HCT116 (cell line): ENCODE measurements around the gene HOXB8. TPM values are rescaled to one million over a fixed set of nuclear protein-coding genes. Genes with fewer than 3 reads are reported as not detected.

ENCODE experiments used
- ATAC-seq: fragments of 200-7000 bp; cut with Tn5 transposase; 2 replicates; pipeline ENCODE4 v1.9.1; 2020; ENCODE audit warnings: mild to moderate bottlenecking, moderate library complexity
- BruUV-seq: library from RNA; stranded (reverse); fragments of 400-500 nt; replicated peaks from 2 replicates; lab custom pipeline; 2021; lab: Mats Ljungman, UMichigan
- CTCF ChIA-PET: fragments of 300-600 bp; sonication (Branson Sonifier 250); formaldehyde crosslinking; loops from one replicate; lab custom pipeline; 2021; ENCODE audit warnings: antibody characterized with exemption; lab: Charles Lee
- POLR2A ChIA-PET: fragments of 300-600, 350-600 bp; sonication (Branson Sonifier 250); formaldehyde crosslinking; loops from one replicate; lab custom pipeline; 2021; ENCODE audit warnings: antibody characterized with exemption; lab: Charles Lee
- RAD21 ChIA-PET, 2 experiments: fragments of 300-600 bp; sonication (Branson Sonifier 250); formaldehyde crosslinking; loops; one replicate each; lab custom pipeline; 2023; ENCODE audit warnings: low total read pairs in 2 of 2; ENCODE audit not compliant: uncharacterized antibody in 2 of 2, unreplicated experiment in 2 of 2, low non-redundant PET in 1 of 2; lab: Charles Lee
- DNase-seq: peaks from one replicate; pipeline ENCODE4 v3.0.0-alpha.2; 2010; ENCODE audit warnings: low read depth, low spot score
- H2AFZ ChIP-seq: fragments of 200-600 bp; shearing (Covaris generic), sonication (generic); 2 replicates; pipeline ENCODE4 v1.6.1; 2017; ENCODE audit warnings: low read depth, mixed run types, mixed read lengths, antibody characterized with exemption, low read length; ENCODE audit not compliant: poor library complexity, severe bottlenecking
- H3K27ac ChIP-seq: 2 replicates; pipeline ENCODE4 v1.5.1; 2012; ENCODE audit warnings: low read depth, low read length
- H3K27me3 ChIP-seq: fragments of 200-600 bp; sonication (generic); 2 replicates; pipeline ENCODE4 v1.6.1; 2016; ENCODE audit warnings: mixed run types, low read length, mixed read lengths; ENCODE audit not compliant: insufficient read depth
- H3K36me3 ChIP-seq, 2 experiments: fragments of 200-500 bp in 1 of 2; fragments of 200-600 bp in 1 of 2; sonication (Bioruptor generic) in 1 of 2; sonication (generic) in 1 of 2; 2 replicates each; pipeline versions ENCODE4 v1.5.1 to v1.6.1; 2014 to 2016; ENCODE audit warnings: low read length in 2 of 2, inconsistent platforms in 1 of 2, mixed read lengths in 1 of 2, mixed run types in 1 of 2; ENCODE audit not compliant: insufficient read depth in 2 of 2, control insufficient read depth in 1 of 2
- H3K4me1 ChIP-seq, 2 experiments: fragments of 200-600 bp in 1 of 2; sonication (generic) in 1 of 2; 2 replicates each; pipeline versions ENCODE4 v1.5.1 to v1.6.1; 2012 to 2017; ENCODE audit warnings: low read length in 2 of 2, inconsistent platforms in 1 of 2, mild to moderate bottlenecking in 1 of 2, mixed read lengths in 1 of 2, mixed run types in 1 of 2, moderate library complexity in 1 of 2; ENCODE audit not compliant: insufficient read depth in 2 of 2, control insufficient read depth in 1 of 2
- H3K4me2 ChIP-seq: fragments of 200-600 bp; sonication (generic); 2 replicates; pipeline ENCODE4 v1.6.1; 2017; ENCODE audit warnings: mixed run types, low read length, mixed read lengths
- H3K4me3 ChIP-seq, 2 experiments: fragments of 200-600 bp in 1 of 2; sonication (generic) in 1 of 2; replicated peaks in 1 of 2; 2 replicates each; pipeline ENCODE4 v1.5.1; 2011 to 2016; ENCODE audit warnings: low read length in 2 of 2, control low read depth in 1 of 2, low read depth in 1 of 2, mild to moderate bottlenecking in 1 of 2, mixed read lengths in 1 of 2, mixed run types in 1 of 2
- H3K79me2 ChIP-seq: fragments of 200-600 bp; sonication (generic); 2 replicates; pipeline ENCODE4 v1.6.1; 2017; ENCODE audit warnings: mild to moderate bottlenecking, mixed run types, low read length, moderate library complexity, mixed read lengths; ENCODE audit not compliant: insufficient read depth
- H3K9ac ChIP-seq: fragments of 200-600 bp; sonication (generic); 2 replicates; pipeline ENCODE4 v1.6.1; 2016; ENCODE audit warnings: low read length, mixed read lengths
- H3K9me2 ChIP-seq: fragments of 200-600 bp; sonication (generic), shearing (Covaris generic); 2 replicates; pipeline ENCODE4 v1.6.1; 2017; ENCODE audit warnings: mixed run types, mild to moderate bottlenecking, moderate library complexity; ENCODE audit not compliant: insufficient read depth
- H3K9me3 ChIP-seq, 2 experiments: fragments of 200-500 bp in 1 of 2; fragments of 200-600 bp in 1 of 2; sonication (Bioruptor generic) in 1 of 2; sonication (generic) in 1 of 2; 2 replicates each; pipeline ENCODE4 v1.6.1; 2014 to 2017; ENCODE audit warnings: low read length in 2 of 2, mixed read lengths in 2 of 2, inconsistent platforms in 1 of 2, low read depth in 1 of 2, mild to moderate bottlenecking in 1 of 2, mixed run types in 1 of 2, moderate library complexity in 1 of 2; ENCODE audit not compliant: control insufficient read depth in 1 of 2, insufficient read depth in 1 of 2
- H4K20me1 ChIP-seq: fragments of 200-600 bp; sonication (generic), shearing (Covaris generic); 2 replicates; pipeline ENCODE4 v1.6.1; 2017; ENCODE audit warnings: mixed run types, mild to moderate bottlenecking, moderate library complexity; ENCODE audit not compliant: insufficient read depth
- MAX ChIP-seq: IDR thresholded peaks from 2 replicates; pipeline ENCODE4 v1.6.1; 2012
- POLR2A ChIP-seq: IDR thresholded peaks from 2 replicates; pipeline ENCODE4 v1.7.0; 2011; ENCODE audit warnings: borderline replicate concordance; ENCODE audit not compliant: insufficient read depth, insufficient read length; ENCODE audit errors: extremely low read depth
- POLR2AphosphoS5 ChIP-seq: IDR thresholded peaks from 2 replicates; pipeline ENCODE4 v1.6.1; 2011; ENCODE audit warnings: mild to moderate bottlenecking, low read depth, low read length, moderate library complexity
- REST ChIP-seq: IDR thresholded peaks from 2 replicates; pipeline ENCODE4 v1.6.1; 2012; ENCODE audit warnings: low read depth
- YY1 ChIP-seq: IDR thresholded peaks from 2 replicates; pipeline ENCODE4 v1.6.1; 2011; ENCODE audit warnings: low read length, low read depth, moderate library complexity, mild to moderate bottlenecking; ENCODE audit not compliant: insufficient replicate concordance; ENCODE audit errors: extremely low read depth
- ZFX ChIP-seq: fragments of 450-650 bp; IDR thresholded peaks from 2 replicates; pipeline ENCODE4 v1.6.1; 2017
- intact Hi-C: fragments of 100-400 bp; cut with micrococcal nuclease; formaldehyde crosslinking; loops from 2 replicates; pipeline ENCODE4 v1.10.0; 2022
- total RNA-seq: library from RNA; stranded (reverse); gene quantifications from one replicate; pipeline ENCODE4 v1.2.1, GENCODE V29; 2021; ENCODE audit not compliant: unreplicated experiment

The HOXB8 gene
- total RNA-seq, 1 experiment from 2014 or later, result 44.7 TPM

GRCh38 chr17:48611681-48612455 is 3.2 kb downstream of the HOXB8 start:
- intact Hi-C loops, result loop anchor here (2.0 to 10.0 kb wide), 2 partner anchors 127 to 351 kb away; no protein-coding TSS in a partner anchor
- ATAC-seq (peak; percentile 52), DNase-seq (no peak)
- H3K79me2 ChIP-seq, result peaks cover 76% of the 10 kb centered on the region
- ChIA-PET POLR2A (interaction anchor here (0.7 kb wide), 1 partner anchor 353 kb away, joined by 3 read pairs; no protein-coding TSS in a partner anchor), RAD21 (no interaction called here), CTCF (interaction anchor here (1.2 kb wide), 1 partner anchor 350 kb away, joined by 6 read pairs; no protein-coding TSS in a partner anchor)
- no peak overlapping the region for H2AFZ ChIP-seq
- H3K27ac ChIP-seq, result peak overlapping the region; percentile 98
- peak overlapping the region; percentile 80 to 90 for H3K4me3 ChIP-seq
- no peaks in the 10 kb centered on the region for H3K36me3 ChIP-seq
- no peaks in the 10 kb centered on the region for H4K20me1 ChIP-seq
- TSS peak; percentile 27 for BruUV-seq
- no peaks in the 10 kb centered on the region for H3K9me3 ChIP-seq
- H3K9me2 ChIP-seq, result no peaks in the 10 kb centered on the region
- H3K4me1 ChIP-seq, result peaks cover 19 to 53% of the 10 kb centered on the region in 2 experiments; a peak in 3 of 4 replicates
- H3K9ac ChIP-seq, result peak overlapping the region; percentile 97
- H3K27me3 ChIP-seq, result no peaks in the 10 kb centered on the region
- TF ChIP-seq MAX, result no peak
- peak; percentile 90 for TF ChIP-seq POLR2AphosphoS5
- TF ChIP-seq POLR2A, result peak; percentile 38
- TF ChIP-seq REST, result no peak
- TF ChIP-seq YY1, result peak; percentile 3
- TF ChIP-seq ZFX, result peak; percentile 48; the same call in 1 of the 2 replicates
- H3K4me2 ChIP-seq, result peak overlapping the region; percentile 95
